NCI-H460 (cell line): ENCODE results near the gene NT5C3B. TPM values are rescaled to one million over a fixed set of nuclear protein-coding genes. Genes with fewer than 3 reads are reported as not detected.

Experiments used
- DNase-seq: peaks from one replicate; pipeline ENCODE4 v3.0.0-alpha.2; 2016; ENCODE audit warnings: low read depth; ENCODE audit errors: extremely low read depth
- total RNA-seq: library from RNA; depleted of rRNA; stranded (reverse); fragments of >200 nt; shearing (Covaris generic); gene quantifications from 2 replicates; pipeline ENCODE4 v1.2.3, GENCODE V29; 2014

Gene NT5C3B
- total RNA-seq, 1 experiment from 2014 or later = 103 TPM

- DNase-seq = peak; percentile 71
These were observed 24.3 kb downstream of the NT5C3B start, which contains the start of gene P3H4 for GRCh38 chr17:41811549-41812380. Gene P3H4 (minus strand): TSS chr17:41811949. CDS start chr17:41811915, 34 bp downstream.

GRCh38 chr17:41810659-41811548 is 25.1 kb downstream of the NT5C3B start:
- DNase-seq = no peak

- DNase-seq = no peak
These were observed 29.2 kb downstream of the NT5C3B start for GRCh38 chr17:41806685-41807445.

GRCh38 chr17:41803049-41804020 is 32.7 kb downstream of the NT5C3B start:
- no peak for DNase-seq

- peak; percentile 98 for DNase-seq
These were observed 34.4 kb downstream of the NT5C3B start for GRCh38 chr17:41801374-41802271.

- peak; percentile 95 for DNase-seq
These were observed 35.2 kb downstream of the NT5C3B start for GRCh38 chr17:41800601-41801373.

GRCh38 chr17:41799366-41799765 is 36.7 kb downstream of the NT5C3B start:
- DNase-seq = no peak

GRCh38 chr17:41797377-41797776 is 38.7 kb downstream of the NT5C3B start:
- DNase-seq = no peak

GRCh38 chr17:41796121-41796895 is 39.7 kb downstream of the NT5C3B start:
- DNase-seq = no peak

- no peak for DNase-seq
These were observed 41.5 kb downstream of the NT5C3B start for GRCh38 chr17:41794540-41794975.

GRCh38 chr17:41793784-41794539 is 42.1 kb downstream of the NT5C3B start:
- peak; percentile 49 for DNase-seq

GRCh38 chr17:41792845-41793783 is 42.9 kb downstream of the NT5C3B start:
- peak; percentile 81 for DNase-seq

GRCh38 chr17:41787021-41787418 is 49.0 kb downstream of the NT5C3B start:
- no peak for DNase-seq

GRCh38 chr17:41786227-41787020 is 49.6 kb downstream of the NT5C3B start, which contains the start of gene JUP:
Gene JUP (minus strand): TSS chr17:41786711. CDS start chr17:41771854, 14,857 bp downstream.
- peak; percentile 100 for DNase-seq
